Measurements from ENCODE around the gene LMNB1. TPM values are rescaled to one million over a fixed set of nuclear protein-coding genes. Genes with fewer than 3 reads are reported as not detected.

Gene LMNB1
- total RNA-seq, 1 experiment from 2014 or later = 220 TPM

DNA sequence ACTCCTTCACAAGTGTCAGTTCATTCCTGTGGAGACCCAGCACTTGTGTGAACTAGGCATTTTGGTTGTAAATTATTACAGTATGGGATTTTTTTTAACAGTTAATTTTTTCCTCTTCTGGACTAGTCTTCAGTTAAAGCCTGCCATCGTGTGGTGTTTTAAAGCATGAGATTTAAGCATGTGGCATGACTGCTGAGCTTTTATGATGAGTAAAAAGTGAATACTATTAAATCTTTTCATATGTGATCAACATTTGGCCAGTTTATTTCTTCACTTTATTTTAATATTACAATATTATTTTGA, 25.0 kb downstream of the LMNB1 start (continued):
- TF ChIP-seq, protein P1, sequence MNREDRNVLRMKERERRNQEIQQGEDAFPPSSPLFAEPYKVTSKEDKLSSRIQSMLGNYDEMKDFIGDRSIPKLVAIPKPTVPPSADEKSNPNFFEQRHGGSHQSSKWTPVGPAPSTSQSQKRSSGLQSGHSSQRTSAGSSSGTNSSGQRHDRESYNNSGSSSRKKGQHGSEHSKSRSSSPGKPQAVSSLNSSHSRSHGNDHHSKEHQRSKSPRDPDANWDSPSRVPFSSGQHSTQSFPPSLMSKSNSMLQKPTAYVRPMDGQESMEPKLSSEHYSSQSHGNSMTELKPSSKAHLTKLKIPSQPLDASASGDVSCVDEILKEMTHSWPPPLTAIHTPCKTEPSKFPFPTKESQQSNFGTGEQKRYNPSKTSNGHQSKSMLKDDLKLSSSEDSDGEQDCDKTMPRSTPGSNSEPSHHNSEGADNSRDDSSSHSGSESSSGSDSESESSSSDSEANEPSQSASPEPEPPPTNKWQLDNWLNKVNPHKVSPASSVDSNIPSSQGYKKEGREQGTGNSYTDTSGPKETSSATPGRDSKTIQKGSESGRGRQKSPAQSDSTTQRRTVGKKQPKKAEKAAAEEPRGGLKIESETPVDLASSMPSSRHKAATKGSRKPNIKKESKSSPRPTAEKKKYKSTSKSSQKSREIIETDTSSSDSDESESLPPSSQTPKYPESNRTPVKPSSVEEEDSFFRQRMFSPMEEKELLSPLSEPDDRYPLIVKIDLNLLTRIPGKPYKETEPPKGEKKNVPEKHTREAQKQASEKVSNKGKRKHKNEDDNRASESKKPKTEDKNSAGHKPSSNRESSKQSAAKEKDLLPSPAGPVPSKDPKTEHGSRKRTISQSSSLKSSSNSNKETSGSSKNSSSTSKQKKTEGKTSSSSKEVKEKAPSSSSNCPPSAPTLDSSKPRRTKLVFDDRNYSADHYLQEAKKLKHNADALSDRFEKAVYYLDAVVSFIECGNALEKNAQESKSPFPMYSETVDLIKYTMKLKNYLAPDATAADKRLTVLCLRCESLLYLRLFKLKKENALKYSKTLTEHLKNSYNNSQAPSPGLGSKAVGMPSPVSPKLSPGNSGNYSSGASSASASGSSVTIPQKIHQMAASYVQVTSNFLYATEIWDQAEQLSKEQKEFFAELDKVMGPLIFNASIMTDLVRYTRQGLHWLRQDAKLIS (CRISPR knock-in tag; IDR thresholded peaks at IDR 0.05; ENCODE audit: borderline replicate concordance) = no peak
- TF ChIP-seq MAX (CRISPR knock-in tag; IDR thresholded peaks at IDR 0.05) (no peak), TCF7 (CRISPR knock-in tag; IDR thresholded peaks at IDR 0.05; ENCODE audit: low read depth) (no peak), FOXJ3 (CRISPR knock-in tag; IDR thresholded peaks at IDR 0.05; ENCODE audit: borderline replicate concordance) (no peak), JUN (CRISPR knock-in tag; IDR thresholded peaks at IDR 0.05) (no peak), ZNF263 (CRISPR knock-in tag; IDR thresholded peaks at IDR 0.05; ENCODE audit: low read depth) (no peak), ZNF138 (CRISPR knock-in tag; conservative IDR thresholded peaks at IDR 0.05) (no peak), ZNF219 (CRISPR knock-in tag; IDR thresholded peaks at IDR 0.05; ENCODE audit: borderline replicate concordance) (no peak)

GRCh38 chr5:126805063-126805462, 28.1 kb downstream of the LMNB1 start:
- no peak overlapping the region for H3K4me3 Mint-ChIP-seq
- H3K4me1 Mint-ChIP-seq = peaks cover 6% of the 10 kb centered on the region
- no peak for DNase-seq (ENCODE audit: low spot score)
- peaks cover 45% of the 10 kb centered on the region for H3K36me3 Mint-ChIP-seq
- no peak overlapping the region for H3K27ac Mint-ChIP-seq
- no peak for ATAC-seq
- ChIA-PET CTCF (no interaction called here), POLR2A (interaction anchor here (1.3 kb wide), 1 partner anchor 28 kb away, joined by 4 read pairs; the partner anchor contains the start of gene LMNB1)
- TF ChIP-seq ZNF317 (CRISPR knock-in tag; IDR thresholded peaks at IDR 0.05; ENCODE audit: borderline replicate concordance, low read depth) (no peak), ETV6 (CRISPR knock-in tag; IDR thresholded peaks at IDR 0.05) (no peak), OVOL2 (CRISPR knock-in tag; IDR thresholded peaks at IDR 0.05; ENCODE audit: borderline replicate concordance) (no peak), ZNF532 (CRISPR knock-in tag; IDR thresholded peaks at IDR 0.05; ENCODE audit: borderline replicate concordance) (no peak), ZNF219 (CRISPR knock-in tag; IDR thresholded peaks at IDR 0.05; ENCODE audit: borderline replicate concordance) (no peak), ZNF121 (CRISPR knock-in tag; IDR thresholded peaks at IDR 0.05) (no peak), ZBTB21 (CRISPR knock-in tag; IDR thresholded peaks at IDR 0.05; ENCODE audit: borderline replicate concordance) (no peak), ERG (CRISPR knock-in tag; IDR thresholded peaks at IDR 0.05) (no peak), MXD4 (CRISPR knock-in tag; IDR thresholded peaks at IDR 0.05; ENCODE audit: borderline replicate concordance) (no peak), ZNF138 (CRISPR knock-in tag; conservative IDR thresholded peaks at IDR 0.05) (no peak), NFE2L1 (CRISPR knock-in tag; IDR thresholded peaks at IDR 0.05) (no peak)
- TF ChIP-seq, protein P2, sequence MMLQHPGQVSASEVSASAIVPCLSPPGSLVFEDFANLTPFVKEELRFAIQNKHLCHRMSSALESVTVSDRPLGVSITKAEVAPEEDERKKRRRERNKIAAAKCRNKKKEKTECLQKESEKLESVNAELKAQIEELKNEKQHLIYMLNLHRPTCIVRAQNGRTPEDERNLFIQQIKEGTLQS (CRISPR knock-in tag; conservative IDR thresholded peaks at IDR 0.05) = no peak
- TF ChIP-seq, protein P3, sequence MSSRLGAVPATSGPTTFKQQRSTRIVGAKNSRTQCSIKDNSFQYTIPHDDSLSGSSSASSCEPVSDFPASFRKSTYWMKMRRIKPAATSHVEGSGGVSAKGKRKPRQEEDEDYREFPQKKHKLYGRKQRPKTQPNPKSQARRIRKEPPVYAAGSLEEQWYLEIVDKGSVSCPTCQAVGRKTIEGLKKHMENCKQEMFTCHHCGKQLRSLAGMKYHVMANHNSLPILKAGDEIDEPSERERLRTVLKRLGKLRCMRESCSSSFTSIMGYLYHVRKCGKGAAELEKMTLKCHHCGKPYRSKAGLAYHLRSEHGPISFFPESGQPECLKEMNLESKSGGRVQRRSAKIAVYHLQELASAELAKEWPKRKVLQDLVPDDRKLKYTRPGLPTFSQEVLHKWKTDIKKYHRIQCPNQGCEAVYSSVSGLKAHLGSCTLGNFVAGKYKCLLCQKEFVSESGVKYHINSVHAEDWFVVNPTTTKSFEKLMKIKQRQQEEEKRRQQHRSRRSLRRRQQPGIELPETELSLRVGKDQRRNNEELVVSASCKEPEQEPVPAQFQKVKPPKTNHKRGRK (CRISPR knock-in tag; IDR thresholded peaks at IDR 0.05; ENCODE audit: borderline replicate concordance) = no peak
- TF ChIP-seq, protein P1 (CRISPR knock-in tag; IDR thresholded peaks at IDR 0.05; ENCODE audit: borderline replicate concordance) = no peak
- H3K27me3 Mint-ChIP-seq (ENCODE audit: low read depth) = no peaks in the 10 kb centered on the region
- H3K9me3 Mint-ChIP-seq = no peaks in the 10 kb centered on the region

Measured in WTC11 (cell line).